Muscle layer of duodenum (tissue), 2 donors: ENCODE data around the gene BTBD9.

Source experiments
- H3K27ac ChIP-seq: one replicate; pipeline ENCODE4 v1.7.0; 2013; ENCODE audit warnings: mild to moderate bottlenecking, low read length
- H3K27me3 ChIP-seq: one replicate; pipeline ENCODE4 v1.7.0; 2013; ENCODE audit warnings: low read depth, mild to moderate bottlenecking, control low read depth, low read length
- H3K36me3 ChIP-seq, 2 donors: one replicate each; pipeline ENCODE4 v1.7.0; 2013; ENCODE audit warnings: low read length in 2 of 2, control low read depth in 1 of 2, mild to moderate bottlenecking in 1 of 2; ENCODE audit not compliant: insufficient read depth in 2 of 2, control insufficient read depth in 1 of 2
- H3K4me1 ChIP-seq, 2 donors: one replicate each; pipeline ENCODE4 v1.7.0; 2013; ENCODE audit warnings: low read length in 2 of 2, mild to moderate bottlenecking in 2 of 2, control low read depth in 1 of 2, moderate library complexity in 1 of 2; ENCODE audit not compliant: insufficient read depth in 2 of 2, control insufficient read depth in 1 of 2
- H3K4me3 ChIP-seq, 2 donors: one replicate each; pipeline ENCODE4 v1.7.0; 2013; ENCODE audit warnings: low read length in 2 of 2, low read depth in 1 of 2, mild to moderate bottlenecking in 1 of 2
- H3K9me3 ChIP-seq, 2 donors: one replicate each; pipeline ENCODE4 v1.7.0; 2013; ENCODE audit warnings: low read length in 2 of 2, control low read depth in 1 of 2, mild to moderate bottlenecking in 1 of 2; ENCODE audit not compliant: control insufficient read depth in 1 of 2
- donor health status: healthy.

Gene BTBD9

DNA sequence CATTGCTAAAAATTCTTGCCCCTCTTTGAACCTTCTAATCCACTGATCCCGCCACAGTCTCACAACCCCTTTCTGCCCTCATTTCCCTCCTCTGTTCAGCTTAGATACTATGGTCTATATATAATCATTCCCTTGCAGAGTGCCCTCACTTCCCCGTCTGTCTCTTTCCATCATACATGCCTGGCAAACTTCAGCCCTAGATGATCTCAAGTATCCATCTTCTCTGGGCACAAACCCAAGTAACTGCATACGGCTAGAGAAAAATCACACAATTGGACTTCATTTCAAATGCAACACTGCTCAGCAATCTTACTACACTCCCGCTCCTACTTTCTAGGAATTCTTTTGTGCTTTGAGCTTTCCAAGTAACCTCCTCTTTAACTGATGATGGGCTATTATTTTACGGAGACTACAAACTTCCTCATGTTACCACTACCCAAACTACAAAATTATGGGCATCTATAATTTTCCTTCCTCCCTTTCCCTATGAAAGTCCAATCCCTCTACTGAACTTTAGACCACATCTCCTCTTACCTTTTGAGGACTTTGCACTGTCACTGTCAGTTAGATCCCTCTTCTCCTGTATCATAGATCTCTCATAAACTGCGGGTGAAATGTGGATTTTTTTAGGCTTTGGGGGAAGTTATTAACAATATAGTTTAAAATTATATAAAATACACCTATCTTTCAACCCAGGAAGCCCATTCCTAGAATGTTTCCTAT lies 135.6 kb downstream of the BTBD9 start:
- H3K4me1 ChIP-seq, result peaks cover 0 to 12% of the 10 kb centered on the region in 2 donors
- no peaks in the 10 kb centered on the region for H3K9me3 ChIP-seq
- H3K4me3 ChIP-seq, result no peak overlapping the region
- no peak overlapping the region for H3K27ac ChIP-seq
- H3K36me3 ChIP-seq, result no peaks in the 10 kb centered on the region
- no peaks in the 10 kb centered on the region for H3K27me3 ChIP-seq

DNA sequence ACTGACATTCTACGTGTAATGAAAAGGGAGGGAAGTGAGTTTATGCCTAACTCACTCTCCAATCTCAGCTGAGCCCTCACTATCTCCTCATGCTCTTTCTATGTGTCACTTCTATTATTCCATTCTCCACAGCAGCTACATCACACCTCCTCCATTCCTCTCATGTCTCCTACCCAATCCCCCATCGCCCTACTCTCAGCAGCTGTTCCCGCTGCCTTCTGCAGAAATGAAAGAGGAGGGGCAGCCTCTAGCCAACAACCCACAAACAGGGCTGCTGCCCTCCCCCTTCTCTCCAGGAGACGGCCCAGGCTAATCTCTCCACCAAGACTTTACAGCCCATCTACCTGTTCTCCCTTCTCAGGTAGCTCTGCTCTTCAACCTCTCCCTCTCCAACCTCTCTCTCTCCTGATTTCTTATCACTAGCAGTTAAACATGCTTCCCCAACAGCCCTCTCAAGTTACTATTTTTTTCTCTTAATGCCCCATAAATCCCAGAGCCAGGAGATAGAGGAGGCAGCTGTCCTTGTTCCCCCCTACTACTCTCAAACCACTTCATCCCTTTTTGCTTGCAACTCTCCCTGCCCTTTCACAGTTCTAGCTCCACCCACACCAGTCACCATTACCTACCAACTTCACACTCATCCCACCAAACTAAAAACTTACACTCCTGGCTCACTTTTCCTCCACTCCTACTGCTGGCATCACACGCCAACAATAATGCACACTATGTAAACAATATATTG lies 136.5 kb downstream of the BTBD9 start:
- no peak overlapping the region for H3K27ac ChIP-seq
- H3K9me3 ChIP-seq, result no peaks in the 10 kb centered on the region
- H3K36me3 ChIP-seq, result no peaks in the 10 kb centered on the region
- no peak overlapping the region for H3K4me3 ChIP-seq
- peaks cover 0 to 9% of the 10 kb centered on the region in 2 donors for H3K4me1 ChIP-seq
- no peaks in the 10 kb centered on the region for H3K27me3 ChIP-seq

DNA sequence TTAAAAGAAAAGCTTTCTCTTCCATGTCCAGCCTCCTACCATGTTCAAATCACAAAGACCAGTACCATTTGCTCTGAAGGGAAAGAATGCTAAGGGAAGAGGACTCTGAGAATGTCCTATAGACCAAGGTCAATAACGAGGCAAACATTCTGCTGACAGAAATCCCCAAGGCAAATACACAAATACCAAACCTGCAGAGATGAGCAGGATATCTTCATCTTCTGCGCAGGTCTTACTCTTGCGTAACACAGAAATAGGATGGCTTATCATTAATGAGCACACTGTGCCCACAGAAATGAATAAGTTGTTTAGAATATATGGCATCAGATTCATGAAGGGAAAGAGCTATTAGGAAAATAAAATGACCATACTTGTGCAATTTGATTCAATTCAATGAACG lies 137.3 kb downstream of the BTBD9 start:
- H3K36me3 ChIP-seq, result no peaks in the 10 kb centered on the region
- H3K9me3 ChIP-seq, result no peaks in the 10 kb centered on the region
- H3K27me3 ChIP-seq, result no peaks in the 10 kb centered on the region
- H3K27ac ChIP-seq, result no peak overlapping the region
- no peak overlapping the region for H3K4me3 ChIP-seq
- peaks cover 0 to 9% of the 10 kb centered on the region in 2 donors for H3K4me1 ChIP-seq

DNA sequence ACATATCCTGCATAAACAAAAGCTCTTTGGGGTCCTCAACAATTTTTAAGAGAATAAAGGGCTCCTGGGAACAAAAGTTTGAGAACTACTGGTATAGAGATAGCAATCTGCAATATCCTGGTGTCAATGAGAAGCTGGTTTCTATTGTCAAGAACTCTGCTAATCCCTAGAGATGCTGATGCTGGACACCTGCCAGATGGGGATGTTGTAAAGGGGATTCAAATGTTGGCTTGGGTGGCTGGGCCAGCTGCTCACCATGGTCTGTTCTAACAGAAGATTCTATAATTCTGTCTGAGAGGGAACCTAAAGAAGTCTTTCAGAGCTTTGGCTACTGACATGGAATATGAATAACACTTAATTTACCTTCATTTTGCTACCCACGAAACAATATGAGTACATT lies 137.8 kb downstream of the BTBD9 start:
- no peaks in the 10 kb centered on the region for H3K27me3 ChIP-seq

DNA sequence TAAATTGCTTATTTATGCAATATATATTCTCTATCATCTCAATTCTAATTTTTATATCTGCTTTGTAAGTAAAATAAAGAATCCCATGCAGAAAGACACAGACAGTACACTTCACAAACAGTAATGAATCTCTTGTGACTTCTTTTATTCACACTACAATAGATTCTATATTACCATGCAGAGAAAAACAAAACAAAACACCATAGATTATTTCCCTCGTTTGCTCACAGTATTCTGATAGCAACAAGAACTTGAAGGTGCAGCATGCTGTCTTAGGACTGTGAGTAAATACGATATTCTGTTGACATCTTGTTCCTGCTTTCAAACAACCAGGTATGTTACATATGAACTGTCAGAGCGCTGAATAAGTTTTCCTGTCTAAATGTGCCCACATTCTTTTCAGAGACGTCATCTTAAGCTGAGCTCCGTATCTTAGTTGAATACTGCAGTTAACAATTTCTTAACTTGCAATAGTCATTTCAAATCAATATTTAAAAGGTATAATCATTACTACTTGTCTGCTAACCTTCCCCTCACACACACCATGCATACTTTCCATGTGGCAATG lies 140.1 kb downstream of the BTBD9 start:
- Histone ChIP-seq H3K4me1 (peaks cover 0 to 9% of the 10 kb centered on the region in 2 donors), H3K27me3 (no peaks in the 10 kb centered on the region), H3K27ac (no peak overlapping the region), H3K4me3 (no peak overlapping the region), H3K36me3 (no peaks in the 10 kb centered on the region), H3K9me3 (no peaks in the 10 kb centered on the region)

More for the DNA sequence above, 137.8 kb downstream of the BTBD9 start:
- no peaks in the 10 kb centered on the region for H3K36me3 ChIP-seq
- H3K27ac ChIP-seq, result no peak overlapping the region
- no peaks in the 10 kb centered on the region for H3K9me3 ChIP-seq
- H3K4me3 ChIP-seq, result no peak overlapping the region
- peaks cover 0 to 9% of the 10 kb centered on the region in 2 donors for H3K4me1 ChIP-seq

DNA sequence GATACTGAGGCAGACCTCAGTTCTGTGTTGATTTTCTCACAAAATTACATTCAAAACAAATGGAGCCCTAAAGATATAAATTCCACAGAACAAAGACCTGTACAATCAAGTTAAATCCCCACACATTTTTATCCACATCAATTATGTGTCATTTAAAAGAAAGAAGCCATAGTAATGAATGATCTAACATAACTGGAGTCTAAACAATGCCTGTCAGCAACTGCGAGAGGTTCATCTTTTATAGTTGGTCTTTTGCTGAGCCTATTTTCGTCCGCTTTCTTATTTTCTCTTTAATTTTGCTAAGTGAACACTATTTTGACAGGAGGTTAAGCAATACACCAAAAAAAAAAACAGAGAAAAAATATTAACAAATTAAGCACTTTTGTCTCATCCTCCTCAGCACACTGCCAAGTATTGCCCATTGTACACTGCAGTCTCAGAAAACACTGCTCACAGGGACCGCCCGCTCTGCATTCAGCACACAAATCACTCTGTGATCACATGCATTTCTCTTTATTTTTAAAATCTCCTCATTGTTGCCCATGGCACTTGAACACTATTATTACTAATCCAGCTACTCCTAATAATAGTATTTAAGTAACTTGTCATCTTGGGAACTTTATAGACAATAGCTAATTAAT lies 140.8 kb downstream of the BTBD9 start:
- Histone ChIP-seq H3K4me1 (peaks cover 0 to 5% of the 10 kb centered on the region in 2 donors), H3K36me3 (no peaks in the 10 kb centered on the region), H3K27me3 (no peaks in the 10 kb centered on the region), H3K9me3 (no peaks in the 10 kb centered on the region), H3K27ac (no peak overlapping the region), H3K4me3 (no peak overlapping the region)

DNA sequence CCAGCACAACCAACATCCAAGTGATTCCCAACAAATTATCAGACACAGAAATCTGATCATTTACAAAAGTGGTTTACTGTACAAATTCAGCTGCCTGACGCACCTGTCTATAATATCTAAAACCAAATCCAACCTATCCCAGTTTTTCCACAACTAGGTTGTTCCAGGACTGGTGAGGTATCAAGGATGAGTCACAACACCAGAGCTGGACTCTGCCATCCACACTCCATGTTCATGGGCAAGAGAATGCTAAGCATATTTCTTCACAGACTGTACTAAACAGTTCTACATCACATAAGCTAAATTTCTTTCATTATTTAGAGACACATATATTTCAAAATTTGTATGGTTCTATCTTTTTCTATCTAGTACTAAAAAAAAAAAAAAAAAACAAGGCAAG lies 141.6 kb downstream of the BTBD9 start:
- no peak overlapping the region for H3K27ac ChIP-seq
- H3K4me1 ChIP-seq, result peaks cover 0 to 3% of the 10 kb centered on the region in 2 donors
- no peaks in the 10 kb centered on the region for H3K9me3 ChIP-seq
- H3K36me3 ChIP-seq, result no peaks in the 10 kb centered on the region
- H3K4me3 ChIP-seq, result no peak overlapping the region
- no peaks in the 10 kb centered on the region for H3K27me3 ChIP-seq

DNA sequence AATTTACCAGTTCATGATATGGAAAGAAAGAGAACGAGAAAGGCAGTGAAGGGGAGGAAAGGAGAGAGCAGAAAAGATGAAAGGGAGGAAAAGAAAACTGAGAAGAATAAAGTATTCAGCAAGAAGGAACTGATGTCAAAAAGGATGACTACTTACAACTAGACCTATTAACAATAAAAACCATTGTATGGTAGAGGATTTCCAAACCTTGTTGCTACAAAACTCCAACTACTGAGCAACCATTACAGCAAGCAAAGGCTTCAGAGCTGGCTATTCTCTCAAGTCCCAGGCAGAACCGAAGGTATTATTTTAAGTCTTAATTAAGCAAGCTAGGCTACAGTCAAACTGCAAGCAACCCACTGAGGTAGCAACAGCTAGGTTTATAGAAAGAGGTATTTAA lies 142.2 kb downstream of the BTBD9 start:
- no peaks in the 10 kb centered on the region for H3K9me3 ChIP-seq
- no peaks in the 10 kb centered on the region for H3K36me3 ChIP-seq
- no peak overlapping the region for H3K27ac ChIP-seq
- no peaks in the 10 kb centered on the region for H3K27me3 ChIP-seq
- peaks cover 0 to 3% of the 10 kb centered on the region in 2 donors for H3K4me1 ChIP-seq
- H3K4me3 ChIP-seq, result no peak overlapping the region

DNA sequence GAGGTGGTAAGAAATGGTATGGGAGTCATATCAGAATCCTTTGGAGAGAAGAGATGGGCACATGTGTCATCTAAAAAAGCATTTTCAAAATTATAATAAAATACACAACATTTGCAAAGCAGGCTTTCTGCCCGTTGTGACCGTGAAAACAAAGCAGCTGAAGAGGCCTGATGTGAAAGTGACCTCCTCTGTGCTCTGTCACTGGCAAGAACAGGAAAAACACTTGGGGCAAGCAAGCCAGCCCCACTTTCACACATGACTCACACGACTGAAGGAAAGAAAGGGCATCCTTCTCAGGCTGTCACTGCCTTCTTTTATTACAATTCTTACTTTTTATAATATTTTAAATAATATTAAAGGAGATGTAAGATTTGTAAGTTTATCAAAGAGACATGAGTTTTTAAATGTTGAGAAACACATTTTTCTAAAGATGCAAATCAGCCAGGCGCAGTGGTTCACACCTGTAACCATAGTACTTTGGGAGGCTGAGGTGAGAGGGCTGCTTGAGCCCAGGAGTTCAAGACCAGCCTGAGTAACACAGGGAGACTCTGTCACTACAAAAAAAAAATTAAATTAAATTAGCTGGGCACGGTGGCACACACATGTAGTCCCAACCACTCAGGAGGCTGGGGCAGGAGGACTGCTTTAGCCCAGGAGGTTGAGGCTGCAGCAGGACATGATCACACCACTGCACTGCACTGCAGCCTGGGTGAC lies 143.7 kb downstream of the BTBD9 start:
- no peaks in the 10 kb centered on the region for H3K9me3 ChIP-seq
- peaks cover 0 to 3% of the 10 kb centered on the region in 2 donors for H3K4me1 ChIP-seq
- H3K27me3 ChIP-seq, result no peaks in the 10 kb centered on the region
- H3K36me3 ChIP-seq, result no peaks in the 10 kb centered on the region
- H3K4me3 ChIP-seq, result no peak overlapping the region
- no peak overlapping the region for H3K27ac ChIP-seq

DNA sequence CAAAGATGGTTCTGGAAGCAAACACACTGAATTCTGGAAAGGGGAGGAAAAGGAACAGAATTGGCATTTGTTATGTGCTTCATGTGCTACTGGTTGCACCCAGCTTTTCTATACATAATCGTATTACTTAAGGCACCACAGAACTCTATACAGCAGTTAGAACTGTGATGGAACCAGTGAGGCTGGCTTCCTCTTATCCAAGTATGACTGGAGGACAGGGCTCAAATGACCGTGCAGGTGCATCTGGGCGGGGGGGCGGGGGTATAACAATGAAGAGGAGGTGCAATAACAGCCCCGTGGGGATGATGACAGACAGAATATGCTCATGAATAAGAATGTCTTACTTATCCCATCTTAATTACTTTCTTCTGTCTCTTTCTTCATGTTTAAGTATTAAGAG lies 144.2 kb downstream of the BTBD9 start:
- Histone ChIP-seq H3K27ac (no peak overlapping the region), H3K9me3 (no peaks in the 10 kb centered on the region), H3K4me3 (no peak overlapping the region), H3K27me3 (no peaks in the 10 kb centered on the region), H3K36me3 (no peaks in the 10 kb centered on the region), H3K4me1 (peaks cover 0 to 3% of the 10 kb centered on the region in 2 donors)
